ENCODE data around the gene POLRMT. TPM values are rescaled to one million over a fixed set of nuclear protein-coding genes. Genes with fewer than 3 reads are reported as not detected.

Gene POLRMT
- total and polyA plus RNA-seq, 4 donors = 16.0 to 41.4 (median 35.1) TPM

DNA sequence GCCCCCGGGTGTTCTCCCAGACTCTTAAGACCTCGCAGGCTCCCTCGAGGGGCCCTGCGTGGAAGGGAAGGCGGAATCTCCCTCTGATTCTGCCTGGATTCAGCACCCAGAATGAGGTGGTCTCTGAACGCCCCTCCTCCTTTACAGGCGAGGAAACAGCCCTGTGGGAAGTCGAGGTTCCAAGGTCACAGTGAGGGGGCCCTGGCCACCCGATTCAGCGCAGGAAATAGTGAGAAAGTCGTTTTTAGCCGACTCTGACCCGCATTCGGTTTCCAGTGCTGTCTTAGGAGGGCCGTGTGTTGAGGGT, 59.9 kb downstream of the POLRMT start:
- peak overlapping the region; percentile 59 to 95 (median 65) for H3K4me3 ChIP-seq (ENCODE audit: low read depth in 1 of 3, low read length in 3 of 3)
- peak overlapping the region; percentile 84 to 94 for H3K27ac ChIP-seq (ENCODE audit: low read depth in 1 of 2, low read length in 2 of 2)
- H3K4me1 ChIP-seq (ENCODE audit: control insufficient read depth in 4 of 4, insufficient read depth in 4 of 4, low read length in 3 of 4) = peaks cover 23 to 40% (median 34%) of the 10 kb centered on the region in 4 donors
- WGBS = 10% methylated on average over 15 of the region's 15 CpGs
- H3K9ac ChIP-seq (ENCODE audit: low read depth in 1 of 2, low read length in 2 of 2) = peak overlapping the region; percentile 43 to 83
- no peaks in the 10 kb centered on the region for H3K9me3 ChIP-seq (ENCODE audit: control insufficient read depth in 4 of 4, low read length in 3 of 4)
- TF ChIP-seq RXRA (IDR thresholded peaks at IDR 0.05) (no peak), HNF4A (conservative IDR thresholded peaks at IDR 0.05) (no peak), JUND (IDR thresholded peaks at IDR 0.05) (no peak), HNF4G (IDR thresholded peaks at IDR 0.05) (no peak), FOXA2 (IDR thresholded peaks at IDR 0.05) (no peak), RAD21 (IDR thresholded peaks at IDR 0.05) (no peak), REST (IDR thresholded peaks at IDR 0.05) (no peak), EGR1 (IDR thresholded peaks at IDR 0.05; ENCODE audit: low read depth in 2 of 2) (no peak), NR2F2 (IDR thresholded peaks at IDR 0.05) (no peak), FOXA1 (IDR thresholded peaks at IDR 0.05) (no peak), SP1 (IDR thresholded peaks at IDR 0.05) (no peak), ATF3 (IDR thresholded peaks at IDR 0.05) (no peak)
- TF ChIP-seq, protein P1, sequence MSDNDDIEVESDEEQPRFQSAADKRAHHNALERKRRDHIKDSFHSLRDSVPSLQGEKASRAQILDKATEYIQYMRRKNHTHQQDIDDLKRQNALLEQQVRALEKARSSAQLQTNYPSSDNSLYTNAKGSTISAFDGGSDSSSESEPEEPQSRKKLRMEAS (IDR thresholded peaks at IDR 0.05) = no peak
- peaks cover 0 to 2% (median 1%) of the 10 kb centered on the region in 4 donors for H3K36me3 ChIP-seq (ENCODE audit: control insufficient read depth in 4 of 4, insufficient read depth in 3 of 4, low read depth in 1 of 4, low read length in 3 of 4)
- no peaks in the 10 kb centered on the region for H3K27me3 ChIP-seq (ENCODE audit: control insufficient read depth in 4 of 4, insufficient read depth in 4 of 4, low read length in 3 of 4)
- no peak for DNase-seq (ENCODE audit: low spot score)

DNA sequence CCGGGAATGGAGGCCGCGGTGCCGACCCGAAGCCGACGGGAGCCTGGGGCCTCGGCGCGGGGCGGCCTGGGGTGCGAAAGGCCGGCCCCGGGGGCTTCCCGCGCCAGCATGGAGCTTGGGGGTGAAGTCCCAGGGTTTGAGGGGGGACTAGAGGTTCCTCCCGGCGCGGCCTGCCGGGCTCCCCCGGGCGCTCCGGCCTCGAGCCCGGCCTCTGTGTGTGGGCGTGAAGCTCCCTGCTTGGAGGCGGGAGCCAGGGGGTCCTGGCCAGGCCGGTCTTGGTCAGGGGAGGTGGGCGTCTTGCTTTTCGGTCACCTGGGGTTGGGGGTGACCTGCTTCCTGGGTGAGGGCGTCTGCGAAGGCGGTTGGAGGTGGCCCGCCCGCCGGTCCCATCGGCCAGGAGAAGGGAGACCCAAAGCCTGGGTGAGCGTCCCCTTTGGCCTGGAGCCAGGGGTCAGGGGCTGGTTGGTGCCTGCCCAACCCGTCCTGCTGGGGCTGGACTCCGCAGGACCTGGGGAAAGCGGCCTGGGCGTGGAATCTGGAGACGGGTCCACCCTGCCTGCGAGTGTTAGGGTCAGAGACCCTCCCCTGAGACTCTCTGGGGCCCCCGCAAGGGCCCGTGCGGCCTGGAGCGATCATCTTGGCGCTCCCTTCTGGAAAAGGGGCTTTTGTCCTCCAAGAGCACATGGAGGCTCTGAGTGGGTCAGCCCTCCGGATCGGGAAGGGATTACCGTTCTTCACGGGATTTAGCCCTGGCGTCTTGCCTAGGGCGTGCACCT, 60.4 kb downstream of the POLRMT start:
- peak overlapping the region; percentile 84 to 94 for H3K27ac ChIP-seq (ENCODE audit: low read depth in 1 of 2, low read length in 2 of 2)
- TF ChIP-seq ATF3 (IDR thresholded peaks at IDR 0.05) (no peak), RAD21 (IDR thresholded peaks at IDR 0.05) (no peak), HNF4G (IDR thresholded peaks at IDR 0.05) (no peak), NR2F2 (IDR thresholded peaks at IDR 0.05) (no peak), YY1 (IDR thresholded peaks at IDR 0.05) (no peak), RXRA (IDR thresholded peaks at IDR 0.05) (no peak), FOXA1 (IDR thresholded peaks at IDR 0.05) (no peak), JUND (IDR thresholded peaks at IDR 0.05) (no peak), TAF1 (conservative IDR thresholded peaks at IDR 0.05) (no peak), SP1 (IDR thresholded peaks at IDR 0.05) (no peak), FOXA2 (IDR thresholded peaks at IDR 0.05) (no peak), REST (IDR thresholded peaks at IDR 0.05) (no peak), GABPA (IDR thresholded peaks at IDR 0.05 in 1 of 2, conservative IDR thresholded peaks at IDR 0.05 in 1 of 2) (no peak), EGR1 (IDR thresholded peaks at IDR 0.05; ENCODE audit: low read depth in 2 of 2) (no peak), HNF4A (conservative IDR thresholded peaks at IDR 0.05) (no peak)
- TF ChIP-seq, protein P2, sequence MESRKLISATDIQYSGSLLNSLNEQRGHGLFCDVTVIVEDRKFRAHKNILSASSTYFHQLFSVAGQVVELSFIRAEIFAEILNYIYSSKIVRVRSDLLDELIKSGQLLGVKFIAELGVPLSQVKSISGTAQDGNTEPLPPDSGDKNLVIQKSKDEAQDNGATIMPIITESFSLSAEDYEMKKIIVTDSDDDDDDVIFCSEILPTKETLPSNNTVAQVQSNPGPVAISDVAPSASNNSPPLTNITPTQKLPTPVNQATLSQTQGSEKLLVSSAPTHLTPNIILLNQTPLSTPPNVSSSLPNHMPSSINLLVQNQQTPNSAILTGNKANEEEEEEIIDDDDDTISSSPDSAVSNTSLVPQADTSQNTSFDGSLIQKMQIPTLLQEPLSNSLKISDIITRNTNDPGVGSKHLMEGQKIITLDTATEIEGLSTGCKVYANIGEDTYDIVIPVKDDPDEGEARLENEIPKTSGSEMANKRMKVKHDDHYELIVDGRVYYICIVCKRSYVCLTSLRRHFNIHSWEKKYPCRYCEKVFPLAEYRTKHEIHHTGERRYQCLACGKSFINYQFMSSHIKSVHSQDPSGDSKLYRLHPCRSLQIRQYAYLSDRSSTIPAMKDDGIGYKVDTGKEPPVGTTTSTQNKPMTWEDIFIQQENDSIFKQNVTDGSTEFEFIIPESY (IDR thresholded peaks at IDR 0.05) = no peak
- TF ChIP-seq, protein P3, sequence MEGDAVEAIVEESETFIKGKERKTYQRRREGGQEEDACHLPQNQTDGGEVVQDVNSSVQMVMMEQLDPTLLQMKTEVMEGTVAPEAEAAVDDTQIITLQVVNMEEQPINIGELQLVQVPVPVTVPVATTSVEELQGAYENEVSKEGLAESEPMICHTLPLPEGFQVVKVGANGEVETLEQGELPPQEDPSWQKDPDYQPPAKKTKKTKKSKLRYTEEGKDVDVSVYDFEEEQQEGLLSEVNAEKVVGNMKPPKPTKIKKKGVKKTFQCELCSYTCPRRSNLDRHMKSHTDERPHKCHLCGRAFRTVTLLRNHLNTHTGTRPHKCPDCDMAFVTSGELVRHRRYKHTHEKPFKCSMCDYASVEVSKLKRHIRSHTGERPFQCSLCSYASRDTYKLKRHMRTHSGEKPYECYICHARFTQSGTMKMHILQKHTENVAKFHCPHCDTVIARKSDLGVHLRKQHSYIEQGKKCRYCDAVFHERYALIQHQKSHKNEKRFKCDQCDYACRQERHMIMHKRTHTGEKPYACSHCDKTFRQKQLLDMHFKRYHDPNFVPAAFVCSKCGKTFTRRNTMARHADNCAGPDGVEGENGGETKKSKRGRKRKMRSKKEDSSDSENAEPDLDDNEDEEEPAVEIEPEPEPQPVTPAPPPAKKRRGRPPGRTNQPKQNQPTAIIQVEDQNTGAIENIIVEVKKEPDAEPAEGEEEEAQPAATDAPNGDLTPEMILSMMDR (IDR thresholded peaks at IDR 0.05; ENCODE audit: low read depth, low read length, missing input control) = no peak
- TF ChIP-seq, protein P1 (IDR thresholded peaks at IDR 0.05) = no peak
- no peaks in the 10 kb centered on the region for H3K9me3 ChIP-seq (ENCODE audit: control insufficient read depth in 4 of 4, low read length in 3 of 4)
- no peaks in the 10 kb centered on the region for H3K27me3 ChIP-seq (ENCODE audit: control insufficient read depth in 4 of 4, insufficient read depth in 4 of 4, low read length in 3 of 4)
- peak; percentile 71 for DNase-seq (ENCODE audit: low spot score)
- H3K4me1 ChIP-seq (ENCODE audit: control insufficient read depth in 4 of 4, insufficient read depth in 4 of 4, low read length in 3 of 4) = peaks cover 23 to 40% (median 34%) of the 10 kb centered on the region in 4 donors
- peaks cover 0 to 1% (median 0%) of the 10 kb centered on the region in 4 donors for H3K36me3 ChIP-seq (ENCODE audit: control insufficient read depth in 4 of 4, insufficient read depth in 3 of 4, low read depth in 1 of 4, low read length in 3 of 4)
- peak overlapping the region; percentile 59 to 95 (median 65) for H3K4me3 ChIP-seq (ENCODE audit: low read depth in 1 of 3, low read length in 3 of 3)
- H3K9ac ChIP-seq (ENCODE audit: low read depth in 1 of 2, low read length in 2 of 2) = peak overlapping the region; percentile 82 to 83
- under 1% methylated on average over 55 of the region's 55 CpGs for WGBS

Data from liver (tissue), 9 donors.